ENCODE results near the gene UBLCP1.

The UBLCP1 gene

GRCh38 chr5:159313197-159313596, 50.1 kb downstream of the UBLCP1 start:
- DNase-seq (ENCODE audit: low spot score), result no peak

- DNase-seq (ENCODE audit: low spot score), result peak; percentile 59
Observed at GRCh38 chr5:159316519-159317383, 53.7 kb downstream of the UBLCP1 start.

- DNase-seq (ENCODE audit: low spot score), result no peak
Observed at GRCh38 chr5:159317849-159318248, 54.8 kb downstream of the UBLCP1 start.

GRCh38 chr5:159318448-159318847, 55.4 kb downstream of the UBLCP1 start:
- DNase-seq (ENCODE audit: low spot score), result no peak

GRCh38 chr5:159319363-159319762, 56.3 kb downstream of the UBLCP1 start:
- no peak for DNase-seq (ENCODE audit: low spot score)

- DNase-seq (ENCODE audit: low spot score), result no peak
Observed at GRCh38 chr5:159319832-159320231, 56.7 kb downstream of the UBLCP1 start.

GRCh38 chr5:159322180-159322579, 59.1 kb downstream of the UBLCP1 start:
- no peak for DNase-seq (ENCODE audit: low spot score)

GRCh38 chr5:159324102-159324755, 61.1 kb downstream of the UBLCP1 start:
- no peak for DNase-seq (ENCODE audit: low spot score)

- no peak for DNase-seq (ENCODE audit: low spot score)
Observed at GRCh38 chr5:159324986-159325385, 61.9 kb downstream of the UBLCP1 start.

GRCh38 chr5:159330131-159330800, 67.2 kb downstream of the UBLCP1 start, which contains the start of gene IL12B:
TSS of gene IL12B (minus strand) at chr5:159330487. CDS start at chr5:159326782, 3,705 bp downstream.
- DNase-seq (ENCODE audit: low spot score), result no peak

- DNase-seq (ENCODE audit: low spot score), result peak; percentile 33
Observed at GRCh38 chr5:159331093-159331973, 68.2 kb downstream of the UBLCP1 start.

- no peak for DNase-seq (ENCODE audit: low spot score)
Observed at GRCh38 chr5:159332800-159333544, 69.9 kb downstream of the UBLCP1 start.

GRCh38 chr5:159333545-159333925, 70.4 kb downstream of the UBLCP1 start:
- DNase-seq (ENCODE audit: low spot score), result no peak

Measured in LoVo (cell line).